Measurements from ENCODE around the gene MROH8.

Gene MROH8

DNA sequence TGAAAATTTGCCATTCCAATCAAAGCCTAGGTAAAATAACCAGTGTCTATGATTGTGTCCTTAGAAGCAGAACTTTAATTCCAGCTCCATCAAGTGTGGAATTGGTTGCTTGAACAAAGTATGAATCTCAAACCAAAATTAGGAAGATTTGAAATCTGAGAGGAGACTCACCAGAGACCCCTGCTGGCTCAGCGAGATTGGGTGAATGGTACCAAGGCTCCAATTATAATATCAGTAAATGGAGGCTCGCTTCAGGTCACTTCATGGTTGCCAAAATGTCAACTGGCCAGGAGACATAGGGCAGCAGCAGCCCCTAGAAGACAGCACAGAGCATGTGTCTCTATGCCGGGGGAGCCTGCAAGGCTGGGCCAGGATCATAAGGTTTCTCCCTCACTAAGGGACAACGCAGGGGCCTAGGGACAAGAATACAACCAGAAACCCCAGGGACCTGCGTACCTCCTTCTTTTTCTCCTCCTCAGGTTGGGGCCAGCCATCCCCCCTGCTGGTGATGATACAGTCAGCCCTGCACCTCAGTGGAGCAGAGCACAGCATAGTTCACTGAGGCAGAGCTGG, 97.5 kb downstream of the MROH8 start:
- TF ChIP-seq POLR2AphosphoS5 (IDR thresholded peaks at IDR 0.05; ENCODE audit: low read depth, low read length): no peak
- no peak for TF ChIP-seq TAF1 (IDR thresholded peaks at IDR 0.05; ENCODE audit: borderline replicate concordance, insufficient read depth, low read length)
- no peak for TF ChIP-seq SIN3A (IDR thresholded peaks at IDR 0.05; ENCODE audit: borderline replicate concordance, insufficient read depth, low read length)
- no peak for TF ChIP-seq FOXP2 (optimal IDR thresholded peaks at IDR 0.05; ENCODE audit: borderline replicate concordance, extremely low read depth, extremely low read length, insufficient read depth)
- TF ChIP-seq, protein P1, sequence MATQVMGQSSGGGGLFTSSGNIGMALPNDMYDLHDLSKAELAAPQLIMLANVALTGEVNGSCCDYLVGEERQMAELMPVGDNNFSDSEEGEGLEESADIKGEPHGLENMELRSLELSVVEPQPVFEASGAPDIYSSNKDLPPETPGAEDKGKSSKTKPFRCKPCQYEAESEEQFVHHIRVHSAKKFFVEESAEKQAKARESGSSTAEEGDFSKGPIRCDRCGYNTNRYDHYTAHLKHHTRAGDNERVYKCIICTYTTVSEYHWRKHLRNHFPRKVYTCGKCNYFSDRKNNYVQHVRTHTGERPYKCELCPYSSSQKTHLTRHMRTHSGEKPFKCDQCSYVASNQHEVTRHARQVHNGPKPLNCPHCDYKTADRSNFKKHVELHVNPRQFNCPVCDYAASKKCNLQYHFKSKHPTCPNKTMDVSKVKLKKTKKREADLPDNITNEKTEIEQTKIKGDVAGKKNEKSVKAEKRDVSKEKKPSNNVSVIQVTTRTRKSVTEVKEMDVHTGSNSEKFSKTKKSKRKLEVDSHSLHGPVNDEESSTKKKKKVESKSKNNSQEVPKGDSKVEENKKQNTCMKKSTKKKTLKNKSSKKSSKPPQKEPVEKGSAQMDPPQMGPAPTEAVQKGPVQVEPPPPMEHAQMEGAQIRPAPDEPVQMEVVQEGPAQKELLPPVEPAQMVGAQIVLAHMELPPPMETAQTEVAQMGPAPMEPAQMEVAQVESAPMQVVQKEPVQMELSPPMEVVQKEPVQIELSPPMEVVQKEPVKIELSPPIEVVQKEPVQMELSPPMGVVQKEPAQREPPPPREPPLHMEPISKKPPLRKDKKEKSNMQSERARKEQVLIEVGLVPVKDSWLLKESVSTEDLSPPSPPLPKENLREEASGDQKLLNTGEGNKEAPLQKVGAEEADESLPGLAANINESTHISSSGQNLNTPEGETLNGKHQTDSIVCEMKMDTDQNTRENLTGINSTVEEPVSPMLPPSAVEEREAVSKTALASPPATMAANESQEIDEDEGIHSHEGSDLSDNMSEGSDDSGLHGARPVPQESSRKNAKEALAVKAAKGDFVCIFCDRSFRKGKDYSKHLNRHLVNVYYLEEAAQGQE (IDR thresholded peaks at IDR 0.05; ENCODE audit: insufficient read depth in 1 of 2, low read depth in 2 of 2, low read length in 2 of 2): no peak

DNA sequence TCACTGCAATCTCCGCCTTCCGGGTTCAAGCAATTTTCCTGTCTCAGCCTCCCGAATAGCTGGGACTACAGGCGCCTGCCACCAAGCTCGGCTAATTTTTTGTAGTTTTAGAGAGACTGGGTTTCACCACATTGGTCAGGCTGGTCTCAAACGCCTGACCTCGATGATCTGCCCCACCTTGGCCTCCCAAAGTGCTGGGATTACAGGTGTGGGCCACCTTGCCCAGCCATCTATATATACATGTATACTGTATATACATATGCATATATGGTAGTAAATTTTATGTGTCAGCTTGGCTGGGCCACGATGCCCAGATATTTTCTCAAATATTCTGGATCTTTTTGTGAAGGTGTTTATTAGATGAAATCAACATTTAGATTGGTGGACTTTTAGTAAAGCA, 102.3 kb downstream of the MROH8 start:
- TF ChIP-seq SIN3A (IDR thresholded peaks at IDR 0.05; ENCODE audit: borderline replicate concordance, insufficient read depth, low read length) (no peak), POLR2AphosphoS5 (IDR thresholded peaks at IDR 0.05; ENCODE audit: low read depth, low read length) (no peak), TAF1 (IDR thresholded peaks at IDR 0.05; ENCODE audit: borderline replicate concordance, insufficient read depth, low read length) (no peak), FOXP2 (optimal IDR thresholded peaks at IDR 0.05; ENCODE audit: borderline replicate concordance, extremely low read depth, extremely low read length, insufficient read depth) (no peak)
- TF ChIP-seq, protein P1 (IDR thresholded peaks at IDR 0.05; ENCODE audit: insufficient read depth in 1 of 2, low read depth in 2 of 2, low read length in 2 of 2): no peak

GRCh38 chr20:37075932-37076685, 103.2 kb downstream of the MROH8 start:
- TF ChIP-seq TAF1 (IDR thresholded peaks at IDR 0.05; ENCODE audit: borderline replicate concordance, insufficient read depth, low read length) (no peak), POLR2AphosphoS5 (IDR thresholded peaks at IDR 0.05; ENCODE audit: low read depth, low read length) (no peak), FOXP2 (optimal IDR thresholded peaks at IDR 0.05; ENCODE audit: borderline replicate concordance, extremely low read depth, extremely low read length, insufficient read depth) (no peak), SIN3A (IDR thresholded peaks at IDR 0.05; ENCODE audit: borderline replicate concordance, insufficient read depth, low read length) (no peak)
- TF ChIP-seq, protein P1 (IDR thresholded peaks at IDR 0.05; ENCODE audit: insufficient read depth in 1 of 2, low read depth in 2 of 2, low read length in 2 of 2): no peak

- no peak for TF ChIP-seq POLR2AphosphoS5 (IDR thresholded peaks at IDR 0.05; ENCODE audit: low read depth, low read length)
- TF ChIP-seq SIN3A (IDR thresholded peaks at IDR 0.05; ENCODE audit: borderline replicate concordance, insufficient read depth, low read length): no peak
- TF ChIP-seq FOXP2 (optimal IDR thresholded peaks at IDR 0.05; ENCODE audit: borderline replicate concordance, extremely low read depth, extremely low read length, insufficient read depth): no peak
- no peak for TF ChIP-seq TAF1 (IDR thresholded peaks at IDR 0.05; ENCODE audit: borderline replicate concordance, insufficient read depth, low read length)
- TF ChIP-seq, protein P1 (IDR thresholded peaks at IDR 0.05; ENCODE audit: insufficient read depth in 1 of 2, low read depth in 2 of 2, low read length in 2 of 2): no peak
Measured at GRCh38 chr20:37072293-37073196, 106.8 kb downstream of the MROH8 start.
